GM23338 (cell line): ENCODE measurements around the gene EPAS1. TPM values are rescaled to one million over a fixed set of nuclear protein-coding genes. Genes with fewer than 3 reads are reported as not detected.

Experiments
- ATAC-seq: fragments of 200-7000 bp; cut with Tn5 transposase; 3 replicates; pipeline ENCODE4 v1.9.1; 2020
- DNase-seq: peaks from one replicate; pipeline ENCODE4 v3.0.0-alpha.2; 2015; ENCODE audit warnings: low spot score
- H2AFZ ChIP-seq: fragments of 200-600 bp; sonication (generic); 2 replicates; pipeline ENCODE4 v1.8.0; 2016; ENCODE audit warnings: antibody characterized with exemption, mild to moderate bottlenecking, moderate library complexity
- H3F3A ChIP-seq: fragments of 200-600 bp; sonication (generic); replicated peaks from 2 replicates; pipeline ENCODE4 v1.8.0; 2017; ENCODE audit warnings: antibody characterized with exemption, mixed run types, low read depth
- H3K27ac ChIP-seq: fragments of 200-600 bp; sonication (generic); 2 replicates; pipeline ENCODE4 v1.6.1; 2016; ENCODE audit warnings: low read depth
- H3K27me3 ChIP-seq: fragments of 200-600 bp; sonication (generic); 2 replicates; pipeline ENCODE4 v1.8.0; 2016; ENCODE audit warnings: mild to moderate bottlenecking, mixed run types, moderate library complexity; ENCODE audit not compliant: insufficient read depth
- H3K36me3 ChIP-seq: fragments of 200-600 bp; sonication (generic); 2 replicates; pipeline ENCODE4 v1.8.0; 2016; ENCODE audit warnings: mild to moderate bottlenecking; ENCODE audit not compliant: insufficient read depth
- H3K4me1 ChIP-seq: fragments of 200-600 bp; sonication (generic); 2 replicates; pipeline ENCODE4 v1.8.0; 2016; ENCODE audit warnings: mild to moderate bottlenecking, moderate library complexity; ENCODE audit not compliant: insufficient read depth
- H3K4me2 ChIP-seq: fragments of 200-600 bp; sonication (generic); 2 replicates; pipeline ENCODE4 v1.7.1; 2017; ENCODE audit warnings: mixed run types
- H3K4me3 ChIP-seq: fragments of 200-600 bp; sonication (generic); 2 replicates; pipeline ENCODE4 v1.6.1; 2016; ENCODE audit warnings: mixed run types
- H3K79me2 ChIP-seq: fragments of 200-600 bp; sonication (generic); replicated peaks from 2 replicates; pipeline ENCODE4 v1.8.0; 2017; ENCODE audit warnings: mild to moderate bottlenecking; ENCODE audit not compliant: insufficient read depth
- H3K9me2 ChIP-seq: fragments of 200-600 bp; sonication (generic); 2 replicates; pipeline ENCODE4 v1.8.0; 2017; ENCODE audit not compliant: insufficient read depth
- H4K20me1 ChIP-seq: fragments of 200-600 bp; sonication (generic); replicated peaks from 2 replicates; pipeline ENCODE4 v1.8.0; 2017; ENCODE audit warnings: mild to moderate bottlenecking; ENCODE audit not compliant: insufficient read depth
- H3K27ac Mint-ChIP-seq: 2 replicates; pipeline ENCODE4 v1.8.0; 2020; ENCODE audit warnings: inconsistent platforms, mild to moderate bottlenecking, moderate library complexity, mixed read lengths
- H3K27me3 Mint-ChIP-seq: 3 replicates; pipeline ENCODE4 v1.8.0; 2022; ENCODE audit warnings: low read depth, mild to moderate bottlenecking, moderate library complexity, mixed read lengths, inconsistent platforms; ENCODE audit not compliant: insufficient read depth, poor library complexity
- H3K36me3 Mint-ChIP-seq: 3 replicates; pipeline ENCODE4 v1.8.0; 2021; ENCODE audit warnings: low read depth, mild to moderate bottlenecking, inconsistent platforms, moderate library complexity, mixed read lengths
- H3K4me1 Mint-ChIP-seq: 3 replicates; pipeline ENCODE4 v1.8.0; 2020; ENCODE audit warnings: mild to moderate bottlenecking, inconsistent platforms, mixed read lengths
- H3K4me3 Mint-ChIP-seq: 3 replicates; pipeline ENCODE4 v1.8.0; 2021; ENCODE audit warnings: moderate library complexity, mild to moderate bottlenecking, inconsistent platforms, mixed read lengths
- H3K9me3 Mint-ChIP-seq: 3 replicates; pipeline ENCODE4 v1.8.0; 2020; ENCODE audit warnings: moderate library complexity, mild to moderate bottlenecking, inconsistent platforms, mixed read lengths
- CREB1 ChIP-seq: fragments of 250-450 bp; sonication (Bioruptor Pico); IDR thresholded peaks from 2 replicates; pipeline ENCODE4 v1.5.0; 2020; ENCODE audit warnings: low read depth, mild to moderate bottlenecking, moderate library complexity
- EZH2 ChIP-seq: fragments of 200-600 bp; sonication (generic); IDR thresholded peaks from one replicate; pipeline ENCODE4 v1.8.0; 2017; ENCODE audit warnings: antibody characterized with exemption, mild to moderate bottlenecking, low read depth; ENCODE audit not compliant: unreplicated experiment
- EZH2phosphoT487 ChIP-seq: fragments of 200-600 bp; sonication (generic); IDR thresholded peaks from one replicate; pipeline ENCODE4 v1.8.1; 2018; ENCODE audit warnings: antibody characterized with exemption; ENCODE audit not compliant: unreplicated experiment
- JUNB ChIP-seq: IDR thresholded peaks from one replicate; pipeline ENCODE4 v1.6.1; 2016; ENCODE audit warnings: antibody characterized with exemption; ENCODE audit not compliant: unreplicated experiment
- NANOG ChIP-seq: IDR thresholded peaks from 2 replicates; pipeline ENCODE4 v1.6.1; 2016; ENCODE audit warnings: antibody characterized with exemption, borderline replicate concordance
- POLR2AphosphoS5 ChIP-seq: IDR thresholded peaks from 2 replicates; pipeline ENCODE4 v1.6.1; 2016; ENCODE audit warnings: antibody characterized with exemption, low read depth
- STAT1 ChIP-seq: IDR thresholded peaks from one replicate; pipeline ENCODE4 v1.6.1; 2016; ENCODE audit warnings: antibody characterized with exemption; ENCODE audit not compliant: unreplicated experiment
- ZNF114 ChIP-seq: fragments of 250-450 bp; sonication (Bioruptor Pico); IDR thresholded peaks from 2 replicates; pipeline ENCODE4 v1.5.0; 2020; ENCODE audit warnings: mild to moderate bottlenecking, moderate library complexity
- ZNF331 ChIP-seq: fragments of 250-450 bp; sonication (Bioruptor Pico); IDR thresholded peaks from 2 replicates; pipeline ENCODE4 v1.5.0; 2020; ENCODE audit warnings: low read depth, mild to moderate bottlenecking, moderate library complexity
- polyA plus RNA-seq: library from polyadenylated mRNA; unstranded; fragments of >200 nt; fragmentation: Nextera tagmentation; extraction: Ambion mirVana; gene quantifications from 2 replicates; pipeline ENCODE4 v1.2.1, GENCODE V29; 2016
- total RNA-seq: library from RNA; depleted of rRNA; stranded (reverse); fragments of >200 nt; shearing (Covaris generic); gene quantifications from 2 replicates; pipeline ENCODE4 v1.2.3, GENCODE V29; 2014
- TF ChIP-seq, protein P1 (sequence below), 2 experiments: fragments of 200-600 bp in 1 of 2; sonication (generic) in 1 of 2; conservative IDR thresholded peaks; 2 replicates each; pipeline versions ENCODE4 v1.5.1 to v1.6.1; 2016 to 2017; ENCODE audit warnings: antibody characterized with exemption in 2 of 2, low read depth in 2 of 2, mild to moderate bottlenecking in 2 of 2, moderate library complexity in 1 of 2
- TF ChIP-seq, protein P2 (sequence below): fragments of 250-450 bp; sonication (Bioruptor Pico); IDR thresholded peaks from 2 replicates; pipeline ENCODE4 v1.5.0; 2020; ENCODE audit warnings: mild to moderate bottlenecking, moderate library complexity
- TF ChIP-seq, protein P3 (sequence below): IDR thresholded peaks from one replicate; pipeline ENCODE4 v1.6.1; 2018; ENCODE audit warnings: antibody characterized with exemption; ENCODE audit not compliant: unreplicated experiment
- TF ChIP-seq, protein P4 (sequence below): IDR thresholded peaks from 2 replicates; pipeline ENCODE4 v1.6.1; 2016; ENCODE audit warnings: antibody characterized with exemption

Gene EPAS1
- total and polyA plus RNA-seq, 2 experiments from 2014 or later, result 0.68 to 5.4 TPM

DNA sequence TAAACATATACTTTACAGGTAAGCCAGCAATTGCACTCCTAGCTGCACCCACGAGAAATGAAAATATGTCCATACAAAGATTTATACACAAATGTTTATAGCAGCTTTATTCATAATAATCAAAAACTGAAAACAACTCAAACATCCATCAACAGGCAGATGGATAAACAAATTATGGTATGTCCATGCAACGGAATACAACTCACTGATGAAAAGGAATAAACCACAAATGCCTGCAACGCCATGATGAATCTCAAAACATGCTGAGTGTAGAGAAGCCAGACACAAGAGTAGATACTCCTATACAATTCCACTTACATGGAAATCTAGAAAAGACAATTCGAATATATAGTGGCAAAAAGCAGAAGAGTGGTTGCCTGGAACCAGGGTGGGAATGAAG is 76.0 kb downstream of the EPAS1 start:
- TF ChIP-seq EZH2phosphoT487, result no peak
- TF ChIP-seq, protein P1, sequence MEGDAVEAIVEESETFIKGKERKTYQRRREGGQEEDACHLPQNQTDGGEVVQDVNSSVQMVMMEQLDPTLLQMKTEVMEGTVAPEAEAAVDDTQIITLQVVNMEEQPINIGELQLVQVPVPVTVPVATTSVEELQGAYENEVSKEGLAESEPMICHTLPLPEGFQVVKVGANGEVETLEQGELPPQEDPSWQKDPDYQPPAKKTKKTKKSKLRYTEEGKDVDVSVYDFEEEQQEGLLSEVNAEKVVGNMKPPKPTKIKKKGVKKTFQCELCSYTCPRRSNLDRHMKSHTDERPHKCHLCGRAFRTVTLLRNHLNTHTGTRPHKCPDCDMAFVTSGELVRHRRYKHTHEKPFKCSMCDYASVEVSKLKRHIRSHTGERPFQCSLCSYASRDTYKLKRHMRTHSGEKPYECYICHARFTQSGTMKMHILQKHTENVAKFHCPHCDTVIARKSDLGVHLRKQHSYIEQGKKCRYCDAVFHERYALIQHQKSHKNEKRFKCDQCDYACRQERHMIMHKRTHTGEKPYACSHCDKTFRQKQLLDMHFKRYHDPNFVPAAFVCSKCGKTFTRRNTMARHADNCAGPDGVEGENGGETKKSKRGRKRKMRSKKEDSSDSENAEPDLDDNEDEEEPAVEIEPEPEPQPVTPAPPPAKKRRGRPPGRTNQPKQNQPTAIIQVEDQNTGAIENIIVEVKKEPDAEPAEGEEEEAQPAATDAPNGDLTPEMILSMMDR (conservative IDR thresholded peaks at IDR 0.05; ENCODE audit: low read depth in 2 of 2), result no peak
- TF ChIP-seq JUNB, result no peak
- no peak for TF ChIP-seq EZH2
- no peak for TF ChIP-seq ZNF331 (CRISPR knock-in tag)
- TF ChIP-seq STAT1, result no peak
- no peak for TF ChIP-seq ZNF114
- TF ChIP-seq, protein P2, sequence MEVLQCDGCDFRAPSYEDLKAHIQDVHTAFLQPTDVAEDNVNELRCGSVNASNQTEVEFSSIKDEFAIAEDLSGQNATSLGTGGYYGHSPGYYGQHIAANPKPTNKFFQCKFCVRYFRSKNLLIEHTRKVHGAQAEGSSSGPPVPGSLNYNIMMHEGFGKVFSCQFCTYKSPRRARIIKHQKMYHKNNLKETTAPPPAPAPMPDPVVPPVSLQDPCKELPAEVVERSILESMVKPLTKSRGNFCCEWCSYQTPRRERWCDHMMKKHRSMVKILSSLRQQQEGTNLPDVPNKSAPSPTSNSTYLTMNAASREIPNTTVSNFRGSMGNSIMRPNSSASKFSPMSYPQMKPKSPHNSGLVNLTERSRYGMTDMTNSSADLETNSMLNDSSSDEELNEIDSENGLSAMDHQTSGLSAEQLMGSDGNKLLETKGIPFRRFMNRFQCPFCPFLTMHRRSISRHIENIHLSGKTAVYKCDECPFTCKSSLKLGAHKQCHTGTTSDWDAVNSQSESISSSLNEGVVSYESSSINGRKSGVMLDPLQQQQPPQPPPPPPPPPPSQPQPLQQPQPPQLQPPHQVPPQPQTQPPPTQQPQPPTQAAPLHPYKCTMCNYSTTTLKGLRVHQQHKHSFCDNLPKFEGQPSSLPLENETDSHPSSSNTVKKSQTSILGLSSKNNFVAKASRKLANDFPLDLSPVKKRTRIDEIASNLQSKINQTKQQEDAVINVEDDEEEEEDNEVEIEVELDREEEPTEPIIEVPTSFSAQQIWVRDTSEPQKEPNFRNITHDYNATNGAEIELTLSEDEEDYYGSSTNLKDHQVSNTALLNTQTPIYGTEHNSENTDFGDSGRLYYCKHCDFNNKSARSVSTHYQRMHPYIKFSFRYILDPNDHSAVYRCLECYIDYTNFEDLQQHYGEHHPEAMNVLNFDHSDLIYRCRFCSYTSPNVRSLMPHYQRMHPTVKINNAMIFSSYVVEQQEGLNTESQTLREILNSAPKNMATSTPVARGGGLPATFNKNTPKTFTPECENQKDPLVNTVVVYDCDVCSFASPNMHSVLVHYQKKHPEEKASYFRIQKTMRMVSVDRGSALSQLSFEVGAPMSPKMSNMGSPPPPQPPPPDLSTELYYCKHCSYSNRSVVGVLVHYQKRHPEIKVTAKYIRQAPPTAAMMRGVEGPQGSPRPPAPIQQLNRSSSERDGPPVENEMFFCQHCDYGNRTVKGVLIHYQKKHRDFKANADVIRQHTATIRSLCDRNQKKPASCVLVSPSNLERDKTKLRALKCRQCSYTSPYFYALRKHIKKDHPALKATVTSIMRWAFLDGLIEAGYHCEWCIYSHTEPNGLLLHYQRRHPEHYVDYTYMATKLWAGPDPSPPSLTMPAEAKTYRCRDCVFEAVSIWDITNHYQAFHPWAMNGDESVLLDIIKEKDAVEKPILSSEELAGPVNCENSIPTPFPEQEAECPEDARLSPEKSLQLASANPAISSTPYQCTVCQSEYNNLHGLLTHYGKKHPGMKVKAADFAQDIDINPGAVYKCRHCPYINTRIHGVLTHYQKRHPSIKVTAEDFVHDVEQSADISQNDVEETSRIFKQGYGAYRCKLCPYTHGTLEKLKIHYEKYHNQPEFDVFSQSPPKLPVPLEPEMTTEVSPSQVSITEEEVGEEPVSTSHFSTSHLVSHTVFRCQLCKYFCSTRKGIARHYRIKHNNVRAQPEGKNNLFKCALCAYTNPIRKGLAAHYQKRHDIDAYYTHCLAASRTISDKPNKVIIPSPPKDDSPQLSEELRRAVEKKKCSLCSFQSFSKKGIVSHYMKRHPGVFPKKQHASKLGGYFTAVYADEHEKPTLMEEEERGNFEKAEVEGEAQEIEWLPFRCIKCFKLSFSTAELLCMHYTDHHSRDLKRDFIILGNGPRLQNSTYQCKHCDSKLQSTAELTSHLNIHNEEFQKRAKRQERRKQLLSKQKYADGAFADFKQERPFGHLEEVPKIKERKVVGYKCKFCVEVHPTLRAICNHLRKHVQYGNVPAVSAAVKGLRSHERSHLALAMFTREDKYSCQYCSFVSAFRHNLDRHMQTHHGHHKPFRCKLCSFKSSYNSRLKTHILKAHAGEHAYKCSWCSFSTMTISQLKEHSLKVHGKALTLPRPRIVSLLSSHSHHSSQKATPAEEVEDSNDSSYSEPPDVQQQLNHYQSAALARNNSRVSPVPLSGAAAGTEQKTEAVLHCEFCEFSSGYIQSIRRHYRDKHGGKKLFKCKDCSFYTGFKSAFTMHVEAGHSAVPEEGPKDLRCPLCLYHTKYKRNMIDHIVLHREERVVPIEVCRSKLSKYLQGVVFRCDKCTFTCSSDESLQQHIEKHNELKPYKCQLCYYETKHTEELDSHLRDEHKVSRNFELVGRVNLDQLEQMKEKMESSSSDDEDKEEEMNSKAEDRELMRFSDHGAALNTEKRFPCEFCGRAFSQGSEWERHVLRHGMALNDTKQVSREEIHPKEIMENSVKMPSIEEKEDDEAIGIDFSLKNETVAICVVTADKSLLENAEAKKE (CRISPR knock-in tag), result no peak
- TF ChIP-seq, protein P3, sequence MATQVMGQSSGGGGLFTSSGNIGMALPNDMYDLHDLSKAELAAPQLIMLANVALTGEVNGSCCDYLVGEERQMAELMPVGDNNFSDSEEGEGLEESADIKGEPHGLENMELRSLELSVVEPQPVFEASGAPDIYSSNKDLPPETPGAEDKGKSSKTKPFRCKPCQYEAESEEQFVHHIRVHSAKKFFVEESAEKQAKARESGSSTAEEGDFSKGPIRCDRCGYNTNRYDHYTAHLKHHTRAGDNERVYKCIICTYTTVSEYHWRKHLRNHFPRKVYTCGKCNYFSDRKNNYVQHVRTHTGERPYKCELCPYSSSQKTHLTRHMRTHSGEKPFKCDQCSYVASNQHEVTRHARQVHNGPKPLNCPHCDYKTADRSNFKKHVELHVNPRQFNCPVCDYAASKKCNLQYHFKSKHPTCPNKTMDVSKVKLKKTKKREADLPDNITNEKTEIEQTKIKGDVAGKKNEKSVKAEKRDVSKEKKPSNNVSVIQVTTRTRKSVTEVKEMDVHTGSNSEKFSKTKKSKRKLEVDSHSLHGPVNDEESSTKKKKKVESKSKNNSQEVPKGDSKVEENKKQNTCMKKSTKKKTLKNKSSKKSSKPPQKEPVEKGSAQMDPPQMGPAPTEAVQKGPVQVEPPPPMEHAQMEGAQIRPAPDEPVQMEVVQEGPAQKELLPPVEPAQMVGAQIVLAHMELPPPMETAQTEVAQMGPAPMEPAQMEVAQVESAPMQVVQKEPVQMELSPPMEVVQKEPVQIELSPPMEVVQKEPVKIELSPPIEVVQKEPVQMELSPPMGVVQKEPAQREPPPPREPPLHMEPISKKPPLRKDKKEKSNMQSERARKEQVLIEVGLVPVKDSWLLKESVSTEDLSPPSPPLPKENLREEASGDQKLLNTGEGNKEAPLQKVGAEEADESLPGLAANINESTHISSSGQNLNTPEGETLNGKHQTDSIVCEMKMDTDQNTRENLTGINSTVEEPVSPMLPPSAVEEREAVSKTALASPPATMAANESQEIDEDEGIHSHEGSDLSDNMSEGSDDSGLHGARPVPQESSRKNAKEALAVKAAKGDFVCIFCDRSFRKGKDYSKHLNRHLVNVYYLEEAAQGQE, result no peak
- TF ChIP-seq POLR2AphosphoS5, result no peak
- TF ChIP-seq NANOG, result no peak
- no peak for TF ChIP-seq CREB1
- TF ChIP-seq, protein P4, sequence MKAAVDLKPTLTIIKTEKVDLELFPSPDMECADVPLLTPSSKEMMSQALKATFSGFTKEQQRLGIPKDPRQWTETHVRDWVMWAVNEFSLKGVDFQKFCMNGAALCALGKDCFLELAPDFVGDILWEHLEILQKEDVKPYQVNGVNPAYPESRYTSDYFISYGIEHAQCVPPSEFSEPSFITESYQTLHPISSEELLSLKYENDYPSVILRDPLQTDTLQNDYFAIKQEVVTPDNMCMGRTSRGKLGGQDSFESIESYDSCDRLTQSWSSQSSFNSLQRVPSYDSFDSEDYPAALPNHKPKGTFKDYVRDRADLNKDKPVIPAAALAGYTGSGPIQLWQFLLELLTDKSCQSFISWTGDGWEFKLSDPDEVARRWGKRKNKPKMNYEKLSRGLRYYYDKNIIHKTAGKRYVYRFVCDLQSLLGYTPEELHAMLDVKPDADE, result no peak
- H3K36me3 Mint-ChIP-seq, result no peaks in the 10 kb centered on the region
- H3F3A ChIP-seq, result no peaks in the 10 kb centered on the region
- ATAC-seq (no peak), DNase-seq (no peak)
- no peaks in the 10 kb centered on the region for H3K4me1 Mint-ChIP-seq
- H3K27me3 ChIP-seq, result no peaks in the 10 kb centered on the region
- no peak overlapping the region for H3K27ac Mint-ChIP-seq
- H3K27me3 Mint-ChIP-seq, result peaks cover 7% of the 10 kb centered on the region
- H3K9me2 ChIP-seq, result no peaks in the 10 kb centered on the region; the same call in 1 of the 2 replicates
- no peak overlapping the region for H3K4me3 Mint-ChIP-seq
- no peaks in the 10 kb centered on the region for H3K79me2 ChIP-seq
- no peak overlapping the region for H2AFZ ChIP-seq
- no peaks in the 10 kb centered on the region for H3K4me1 ChIP-seq
- no peak overlapping the region for H3K27ac ChIP-seq
- no peak overlapping the region for H3K4me3 ChIP-seq
- no peak overlapping the region for H3K4me2 ChIP-seq
- H3K36me3 ChIP-seq, result peaks cover 5% of the 10 kb centered on the region; the same call in 1 of the 2 replicates
- no peaks in the 10 kb centered on the region for H3K9me3 Mint-ChIP-seq
- no peaks in the 10 kb centered on the region for H4K20me1 ChIP-seq
